GM12865 (cell line): ENCODE data around the gene LRFN2.

Experiments used
- DNase-seq: peaks from one replicate; pipeline ENCODE4 v3.0.0; 2010; ENCODE audit warnings: low read depth
- H3K4me3 ChIP-seq: 2 replicates; pipeline ENCODE4 v1.5.1; 2011; ENCODE audit warnings: mild to moderate bottlenecking, low read depth, low read length, control low read depth
- CTCF ChIP-seq: IDR thresholded peaks from 2 replicates; pipeline ENCODE4 v1.5.1; 2011; ENCODE audit warnings: low read length, control low read depth, low read depth, inconsistent platforms; ENCODE audit not compliant: insufficient read depth; ENCODE audit errors: missing control alignments

The LRFN2 gene

DNA sequence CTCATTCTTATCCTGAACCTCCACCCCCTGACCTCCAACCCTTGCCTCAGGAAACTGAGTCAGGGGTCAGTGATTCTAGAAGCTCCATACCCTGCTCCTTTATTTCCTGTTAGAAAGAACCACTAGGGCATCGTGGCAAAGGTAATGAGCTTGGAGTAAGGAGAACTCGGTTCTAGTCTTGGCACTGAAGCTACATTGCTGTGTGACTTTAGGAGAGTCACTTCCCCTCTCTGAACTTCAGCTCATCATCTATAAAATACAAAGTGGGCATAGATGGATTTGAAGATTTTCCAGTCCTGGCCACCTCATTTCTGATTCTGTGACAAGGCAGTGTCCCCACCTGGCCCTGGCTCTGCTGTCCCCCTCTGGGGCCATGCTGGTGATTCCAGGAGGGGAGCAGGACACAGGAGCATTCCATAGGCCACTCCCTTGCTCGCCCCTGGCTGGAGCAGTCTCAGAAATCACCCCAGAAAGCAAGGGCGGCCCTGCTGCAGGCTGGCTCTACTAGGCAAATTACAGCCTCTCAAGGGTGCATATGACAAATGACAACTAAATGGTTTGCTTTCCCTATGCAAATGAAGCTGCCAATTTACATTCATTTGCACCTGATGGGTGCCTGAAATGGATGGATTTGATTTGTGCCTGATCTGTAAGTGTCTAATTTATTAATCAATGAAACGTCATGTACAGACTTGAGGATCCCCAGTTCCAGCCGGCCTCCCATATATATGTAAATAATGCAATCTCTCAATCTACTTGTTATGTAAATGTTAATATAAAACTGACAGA, 62.2 kb downstream of the LRFN2 start:
- DNase-seq = no peak
- no peak overlapping the region for H3K4me3 ChIP-seq
- TF ChIP-seq CTCF = no peak

DNA sequence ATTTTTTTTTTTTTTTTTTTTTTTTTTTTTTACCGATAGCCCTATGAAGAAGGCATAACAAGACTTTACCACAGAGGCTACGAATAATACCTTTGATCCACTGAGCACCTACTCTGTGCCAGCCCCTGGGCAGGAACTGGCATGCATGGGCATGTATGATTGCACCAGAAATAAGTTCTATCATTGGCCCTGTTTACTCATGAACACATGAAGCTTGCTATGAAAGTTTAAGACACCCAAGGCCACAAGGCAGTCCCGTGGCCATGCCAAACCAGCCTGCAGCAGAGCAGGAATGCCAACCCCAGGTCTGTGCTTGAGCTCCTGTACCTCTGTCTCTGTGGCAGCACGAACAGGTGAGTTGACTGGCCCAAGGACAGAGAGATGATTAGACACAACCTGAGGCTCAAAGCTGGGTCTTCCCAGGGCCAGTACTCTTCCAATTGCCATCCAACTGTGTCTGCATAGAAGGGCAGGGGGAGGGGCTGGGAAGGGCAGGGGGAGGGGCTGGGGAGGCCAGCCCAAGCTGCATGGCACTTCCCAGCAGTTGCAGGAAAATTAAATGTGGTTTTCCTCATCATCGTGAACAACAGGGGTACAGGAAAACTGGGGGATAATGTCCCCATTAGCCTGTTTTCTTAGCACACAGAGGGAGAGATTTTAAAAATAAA, 63.5 kb downstream of the LRFN2 start:
- no peak for TF ChIP-seq CTCF
- DNase-seq = no peak
- no peak overlapping the region for H3K4me3 ChIP-seq

GRCh38 chr6:40521496-40521895, 65.7 kb downstream of the LRFN2 start:
- TF ChIP-seq CTCF = no peak
- no peak for DNase-seq
- no peak overlapping the region for H3K4me3 ChIP-seq

GRCh38 chr6:40520678-40521077, 66.5 kb downstream of the LRFN2 start:
- no peak for DNase-seq
- H3K4me3 ChIP-seq = no peak overlapping the region
- TF ChIP-seq CTCF = no peak

GRCh38 chr6:40520084-40520483, 67.1 kb downstream of the LRFN2 start:
- H3K4me3 ChIP-seq = no peak overlapping the region
- DNase-seq = no peak
- TF ChIP-seq CTCF = no peak

- no peak for TF ChIP-seq CTCF
- H3K4me3 ChIP-seq = no peak overlapping the region
- DNase-seq = no peak
These were observed 69.5 kb downstream of the LRFN2 start for GRCh38 chr6:40517654-40518053.
